IMR-90 (cell line): ENCODE data around the gene AGAP1.

Experiments
- CTCF ChIP-seq: conservative IDR thresholded peaks from 2 replicates; pipeline ENCODE4 v1.5.1; 2012; ENCODE audit warnings: mild to moderate bottlenecking, low read depth, low read length, improper control_type of control experiment
- MAFK ChIP-seq: IDR thresholded peaks from 2 replicates; pipeline ENCODE4 v1.6.1; 2012; ENCODE audit warnings: low read depth, low read length, improper control_type of control experiment
- RCOR1 ChIP-seq: IDR thresholded peaks from 2 replicates; pipeline ENCODE4 v1.6.1; 2012; ENCODE audit warnings: mild to moderate bottlenecking, low read length, improper control_type of control experiment; ENCODE audit not compliant: insufficient replicate concordance

DNA sequence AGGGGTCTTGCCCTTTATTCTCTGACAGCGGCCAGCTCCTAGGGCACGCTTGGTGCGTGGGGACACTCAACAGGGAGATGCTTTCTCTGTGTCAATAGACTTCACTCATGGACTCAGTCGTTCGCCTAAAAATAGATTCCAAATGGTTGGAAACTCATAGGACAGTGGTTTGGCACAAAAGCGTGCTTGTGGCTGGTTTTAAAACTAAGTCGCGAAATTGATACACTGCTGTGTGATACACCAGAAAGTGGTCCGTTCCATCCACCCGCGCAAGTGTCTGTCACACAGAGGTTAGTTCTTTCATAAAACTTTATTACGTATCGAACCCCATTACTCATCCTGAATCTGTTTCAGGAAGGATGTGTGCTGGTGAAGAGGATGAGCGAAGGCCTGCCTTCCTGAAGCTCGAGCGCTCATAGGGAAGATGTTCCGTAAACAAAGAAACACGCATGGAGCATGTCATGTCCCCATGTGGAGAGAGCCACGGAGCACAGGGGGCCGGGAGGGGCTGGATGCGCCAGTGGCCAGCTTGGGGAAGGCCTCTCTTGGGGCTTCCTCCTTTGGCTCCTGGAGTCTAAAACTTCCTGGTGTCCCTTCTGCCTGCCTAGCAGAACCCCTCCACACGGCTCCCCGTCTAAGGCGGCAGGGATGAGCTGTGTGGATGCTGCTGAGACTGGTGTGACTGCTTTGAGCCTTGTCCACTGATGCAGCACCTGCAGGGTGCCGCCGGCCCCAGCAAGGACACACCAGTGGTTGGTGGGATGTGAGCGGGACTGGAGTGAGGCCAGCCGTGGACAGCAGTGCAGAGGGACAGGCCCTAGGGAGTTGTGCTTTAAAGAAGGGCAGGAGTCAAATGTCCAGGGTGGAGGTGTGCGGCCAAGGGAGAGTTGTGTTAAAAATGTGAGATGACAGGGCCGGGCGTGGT lies 467.1 kb downstream of the AGAP1 start:
- TF ChIP-seq CTCF = no peak
- no peak for TF ChIP-seq MAFK
- TF ChIP-seq RCOR1 = no peak
